Kidney (tissue), 14 donors: ENCODE results near the gene BUB1B. TPM values are rescaled to one million over a fixed set of nuclear protein-coding genes. Genes with fewer than 3 reads are reported as not detected.
A peak's percentile ranks its signal among the peaks of the same experiment; 100 is the strongest.
"Not testable (repeated sequence)": the region's sequence is repeated elsewhere in the genome, so short reads cannot be mapped to it uniquely, and the experiment has no call there.

Experiments used
- DNase-seq, 5 donors: peaks; one replicate each; pipeline ENCODE4 v3.0.0-alpha.2; 2013 to 2020
- FAIRE-seq: peaks from 2 replicates; lab custom pipeline; 2012; peaks lifted over from hg19 to GRCh38; lab: Jason Lieb, UNC
- H3K27ac ChIP-seq, 2 donors: one replicate each; pipeline ENCODE4 v1.7.0; 2013; ENCODE audit warnings: low read depth in 2 of 2, low read length in 2 of 2, inconsistent platforms in 1 of 2
- H3K27me3 ChIP-seq: one replicate; pipeline ENCODE4 v1.7.1; 2013; ENCODE audit warnings: low read length, inconsistent platforms; ENCODE audit not compliant: control insufficient read depth, insufficient read depth
- H3K36me3 ChIP-seq, 3 donors: one replicate each; pipeline versions ENCODE4 v1.7.0 to v1.7.1; 2013; ENCODE audit warnings: low read length in 3 of 3, control low read depth in 1 of 3, inconsistent platforms in 1 of 3; ENCODE audit not compliant: insufficient read depth in 3 of 3, control insufficient read depth in 2 of 3
- H3K4me1 ChIP-seq, 3 donors: one replicate each; pipeline versions ENCODE4 v1.7.0 to v1.7.1; 2013; ENCODE audit warnings: low read length in 3 of 3, inconsistent platforms in 1 of 3, low read depth in 1 of 3; ENCODE audit not compliant: control insufficient read depth in 2 of 3, insufficient read depth in 2 of 3
- H3K4me3 ChIP-seq, 3 donors: one replicate each; pipeline versions ENCODE4 v1.7.0 to v1.8.1; 2013; ENCODE audit warnings: low read length in 3 of 3, control low read depth in 1 of 3, inconsistent platforms in 1 of 3
- H3K9ac ChIP-seq, 3 donors: one replicate each; pipeline versions ENCODE4 v1.7.0 to v1.7.1; 2013; ENCODE audit warnings: low read length in 3 of 3, control low read depth in 1 of 3, inconsistent platforms in 1 of 3
- H3K9me3 ChIP-seq, 3 donors: one replicate each; pipeline versions ENCODE4 v1.7.0 to v1.7.1; 2013; ENCODE audit warnings: low read length in 3 of 3, control low read depth in 1 of 3, inconsistent platforms in 1 of 3; ENCODE audit not compliant: control insufficient read depth in 2 of 3, insufficient read depth in 1 of 3
- intact Hi-C: fragments of 100-400 bp; cut with DNase I; formaldehyde crosslinking; loops from one replicate; pipeline ENCODE4 v1.11.1; 2022
- polyA plus RNA-seq: library from polyadenylated mRNA; stranded (reverse); fragments of 350-450 nt; fragmentation: Illumina TruSeq; extraction: RNeasy Lipid Tissue Mini Kit (QIAGEN cat#74804); gene quantifications from one replicate; pipeline ENCODE4 v1.2.3, GENCODE V29; 2014; ENCODE audit warnings: low read depth, low replicate concordance; ENCODE audit not compliant: insufficient read depth
- total RNA-seq: library from RNA; stranded (reverse); fragmentation: NEBNext Ultra II Directional; extraction: Animal tissue kit (Norgen Biotek cat#: 25700); gene quantifications from one replicate; pipeline ENCODE4 v1.2.1, GENCODE V29; 2021
- TF ChIP-seq, protein P1 (sequence below): IDR thresholded peaks from 3 replicates; pipeline ENCODE4 v1.5.1; 2012; ENCODE audit warnings: mild to moderate bottlenecking, moderate library complexity, borderline replicate concordance; ENCODE audit not compliant: insufficient read depth; ENCODE audit errors: extremely low read depth
- donor health status: control.
- donor health status: control.
- donor health status: control.
- donor health status: control.
- donor health status: control.
- donor health status: DM: yes; HTN: yes; CAD: no.
- donor health status: Normal renal cell carcinoma (clear cell type).

The BUB1B gene
- total and polyA plus RNA-seq, 2 donors from 2014 or later: 0.69 to 0.94 TPM

DNA sequence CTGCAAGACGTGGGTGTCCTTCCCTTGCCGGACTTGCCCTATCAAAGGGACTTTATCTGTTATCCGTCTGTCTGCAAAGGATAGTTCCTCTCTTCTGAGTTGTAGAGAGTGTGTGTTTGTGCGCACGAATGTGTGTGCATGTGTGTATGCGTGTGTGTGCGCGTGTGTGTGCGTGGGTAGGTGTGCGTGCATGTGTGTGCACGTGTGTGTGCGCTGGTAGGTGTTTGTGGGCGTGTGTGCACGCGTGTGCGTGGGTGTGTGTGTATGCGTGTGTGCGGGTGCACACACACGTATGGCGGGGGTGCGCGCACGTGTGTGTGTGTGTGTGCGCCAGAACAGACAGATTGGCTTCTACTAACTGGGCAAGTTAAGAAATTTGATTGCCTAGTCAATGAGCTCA, 48.1 kb upstream of the BUB1B start:
- FAIRE-seq: no peak
- Histone ChIP-seq H3K9ac (no peak overlapping the region), H3K4me1 (peaks cover 0 to 7% (median 0%) of the 10 kb centered on the region in 3 donors), H3K4me3 (no peak overlapping the region), H3K36me3 (no peaks in the 10 kb centered on the region), H3K27me3 (no peaks in the 10 kb centered on the region), H3K9me3 (no peaks in the 10 kb centered on the region), H3K27ac (no peak overlapping the region)
- intact Hi-C loops: loop anchor here (10.0 kb wide), 1 partner anchor 68 kb away; no protein-coding TSS in a partner anchor
- TF ChIP-seq, protein P1, sequence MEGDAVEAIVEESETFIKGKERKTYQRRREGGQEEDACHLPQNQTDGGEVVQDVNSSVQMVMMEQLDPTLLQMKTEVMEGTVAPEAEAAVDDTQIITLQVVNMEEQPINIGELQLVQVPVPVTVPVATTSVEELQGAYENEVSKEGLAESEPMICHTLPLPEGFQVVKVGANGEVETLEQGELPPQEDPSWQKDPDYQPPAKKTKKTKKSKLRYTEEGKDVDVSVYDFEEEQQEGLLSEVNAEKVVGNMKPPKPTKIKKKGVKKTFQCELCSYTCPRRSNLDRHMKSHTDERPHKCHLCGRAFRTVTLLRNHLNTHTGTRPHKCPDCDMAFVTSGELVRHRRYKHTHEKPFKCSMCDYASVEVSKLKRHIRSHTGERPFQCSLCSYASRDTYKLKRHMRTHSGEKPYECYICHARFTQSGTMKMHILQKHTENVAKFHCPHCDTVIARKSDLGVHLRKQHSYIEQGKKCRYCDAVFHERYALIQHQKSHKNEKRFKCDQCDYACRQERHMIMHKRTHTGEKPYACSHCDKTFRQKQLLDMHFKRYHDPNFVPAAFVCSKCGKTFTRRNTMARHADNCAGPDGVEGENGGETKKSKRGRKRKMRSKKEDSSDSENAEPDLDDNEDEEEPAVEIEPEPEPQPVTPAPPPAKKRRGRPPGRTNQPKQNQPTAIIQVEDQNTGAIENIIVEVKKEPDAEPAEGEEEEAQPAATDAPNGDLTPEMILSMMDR: no peak
- no peak for DNase-seq

GRCh38 chr15:40114218-40114617, 46.7 kb upstream of the BUB1B start:
- Histone ChIP-seq H3K27me3 (no peaks in the 10 kb centered on the region), H3K9ac (no peak overlapping the region), H3K4me1 (peaks cover 0 to 2% (median 0%) of the 10 kb centered on the region in 3 donors), H3K36me3 (no peaks in the 10 kb centered on the region), H3K9me3 (no peaks in the 10 kb centered on the region), H3K27ac (no peak overlapping the region), H3K4me3 (no peak overlapping the region)
- DNase-seq (no peak), FAIRE-seq (no peak)
- intact Hi-C loops: loop anchor here (10.0 kb wide), 1 partner anchor 69 kb away; no protein-coding TSS in a partner anchor
- TF ChIP-seq, protein P1: no peak

DNA sequence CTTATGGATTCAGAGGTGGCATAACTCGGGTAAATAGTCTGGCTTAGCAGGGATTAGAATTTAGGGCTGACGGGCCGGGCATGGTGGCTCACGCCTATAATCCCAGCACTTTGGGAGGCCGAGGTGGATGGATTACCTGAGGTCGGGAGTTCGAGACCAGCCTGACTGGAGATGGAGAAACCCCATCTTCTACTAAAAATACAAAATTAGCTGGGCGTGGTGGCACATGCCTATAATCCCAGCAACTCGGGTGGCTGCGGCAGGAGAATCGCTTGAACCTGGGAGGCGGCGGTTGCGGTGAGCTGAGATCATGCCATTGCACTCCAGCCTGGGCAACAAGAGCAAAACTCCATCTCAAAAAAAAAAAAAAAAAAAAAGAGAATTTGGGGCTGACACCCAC, 45.8 kb upstream of the BUB1B start:
- intact Hi-C loops: loop anchor here (10.0 kb wide), 1 partner anchor 70 kb away; no protein-coding TSS in a partner anchor
- not testable (repeated sequence) for DNase-seq, H3K36me3 ChIP-seq, H3K27ac ChIP-seq, H3K27me3 ChIP-seq, FAIRE-seq, H3K9me3 ChIP-seq, H3K4me1 ChIP-seq, H3K9ac ChIP-seq, H3K4me3 ChIP-seq

- intact Hi-C loops: loop anchor here (10.0 kb wide), 1 partner anchor 71 kb away; no protein-coding TSS in a partner anchor
- DNase-seq (peak; percentile 87 to 91 (median 89)), FAIRE-seq (no peak)
- Histone ChIP-seq H3K9ac (no peak overlapping the region), H3K36me3 (no peaks in the 10 kb centered on the region), H3K4me1 (peaks cover 0 to 2% (median 0%) of the 10 kb centered on the region in 3 donors), H3K27ac (no peak overlapping the region), H3K9me3 (no peaks in the 10 kb centered on the region), H3K4me3 (no peak overlapping the region), H3K27me3 (no peaks in the 10 kb centered on the region)
- TF ChIP-seq, protein P1: no peak
These were observed 45.2 kb upstream of the BUB1B start for GRCh38 chr15:40115670-40116093.
